T-helper 17 cell (primary cell): ENCODE data around the gene PCSK2. TPM values are rescaled to one million over a fixed set of nuclear protein-coding genes. Genes with fewer than 3 reads are reported as not detected.

Experiments used
- ATAC-seq: fragments of 150-1000 bp; cut with Tn5 transposase; 2 replicates; pipeline ENCODE4 v1.10.0; 2021; ENCODE audit warnings: mild to moderate bottlenecking, moderate library complexity
- DNase-seq, 3 donors: peaks; one replicate each; pipeline versions ENCODE4 v3.0.0 to v3.0.0-alpha.2; 2020 to 2021
- H3K9me3 ChIP-seq: one replicate; pipeline ENCODE4 v1.7.0; 2013; ENCODE audit warnings: low read length, mild to moderate bottlenecking; ENCODE audit not compliant: control insufficient read depth, poor library complexity, severe bottlenecking
- H3K27ac Mint-ChIP-seq: one replicate; pipeline ENCODE4 v1.8.0; 2022; ENCODE audit warnings: mild to moderate bottlenecking, moderate library complexity, mixed read lengths
- H3K27me3 Mint-ChIP-seq: one replicate; pipeline ENCODE4 v1.8.0; 2022; ENCODE audit warnings: mixed read lengths
- H3K36me3 Mint-ChIP-seq: one replicate; pipeline ENCODE4 v1.8.0; 2022; ENCODE audit warnings: low read depth, mixed read lengths
- H3K4me1 Mint-ChIP-seq: one replicate; pipeline ENCODE4 v1.8.0; 2022; ENCODE audit warnings: mild to moderate bottlenecking, mixed read lengths
- H3K4me3 Mint-ChIP-seq: one replicate; pipeline ENCODE4 v1.8.0; 2022; ENCODE audit warnings: mild to moderate bottlenecking, moderate library complexity, mixed read lengths
- total RNA-seq, 4 donors: library from RNA in 2 of 4; stranded (reverse) in 2 of 4; gene quantifications; one replicate each; pipeline ENCODE4 v1.2.3 and lab custom pipeline; 2022 to 2026

Gene PCSK2
- total RNA-seq, 2 donors from 2014 or later, result not detected

GRCh38 chr20:17437251-17437650 lies 210.4 kb downstream of the PCSK2 start:
- H3K9me3 ChIP-seq, result no peaks in the 10 kb centered on the region
- Mint-ChIP-seq H3K27me3 (peaks cover 32% of the 10 kb centered on the region), H3K4me1 (peaks cover 3% of the 10 kb centered on the region), H3K27ac (no peak overlapping the region), H3K4me3 (no peak overlapping the region), H3K36me3 (no peaks in the 10 kb centered on the region)
- no peak for ATAC-seq
- DNase-seq, result no peak

GRCh38 chr20:17438436-17439039 lies 211.7 kb downstream of the PCSK2 start:
- peaks cover 34% of the 10 kb centered on the region for H3K27me3 Mint-ChIP-seq
- H3K9me3 ChIP-seq, result no peaks in the 10 kb centered on the region
- no peaks in the 10 kb centered on the region for H3K36me3 Mint-ChIP-seq
- no peaks in the 10 kb centered on the region for H3K4me1 Mint-ChIP-seq
- H3K27ac Mint-ChIP-seq, result no peak overlapping the region
- no peak overlapping the region for H3K4me3 Mint-ChIP-seq
- DNase-seq (no peak), ATAC-seq (no peak)

GRCh38 chr20:17439616-17440296 lies 212.9 kb downstream of the PCSK2 start:
- ATAC-seq (no peak), DNase-seq (no peak)
- H3K27me3 Mint-ChIP-seq, result peaks cover 41% of the 10 kb centered on the region
- H3K36me3 Mint-ChIP-seq, result no peaks in the 10 kb centered on the region
- H3K4me3 Mint-ChIP-seq, result no peak overlapping the region
- no peaks in the 10 kb centered on the region for H3K9me3 ChIP-seq
- no peak overlapping the region for H3K27ac Mint-ChIP-seq
- no peaks in the 10 kb centered on the region for H3K4me1 Mint-ChIP-seq

GRCh38 chr20:17441745-17442144 lies 214.9 kb downstream of the PCSK2 start:
- Mint-ChIP-seq H3K27me3 (peaks cover 40% of the 10 kb centered on the region), H3K27ac (no peak overlapping the region), H3K4me1 (no peaks in the 10 kb centered on the region), H3K4me3 (no peak overlapping the region), H3K36me3 (no peaks in the 10 kb centered on the region)
- ATAC-seq (no peak), DNase-seq (no peak)
- H3K9me3 ChIP-seq, result no peaks in the 10 kb centered on the region

GRCh38 chr20:17442588-17442987 lies 215.7 kb downstream of the PCSK2 start:
- no peaks in the 10 kb centered on the region for H3K9me3 ChIP-seq
- H3K27me3 Mint-ChIP-seq, result peaks cover 40% of the 10 kb centered on the region
- H3K4me3 Mint-ChIP-seq, result no peak overlapping the region
- no peak overlapping the region for H3K27ac Mint-ChIP-seq
- H3K4me1 Mint-ChIP-seq, result no peaks in the 10 kb centered on the region
- DNase-seq, result no peak
- ATAC-seq, result no peak
- H3K36me3 Mint-ChIP-seq, result no peaks in the 10 kb centered on the region

GRCh38 chr20:17443131-17443858 lies 216.5 kb downstream of the PCSK2 start:
- peaks cover 40% of the 10 kb centered on the region for H3K27me3 Mint-ChIP-seq
- no peaks in the 10 kb centered on the region for H3K36me3 Mint-ChIP-seq
- ATAC-seq, result no peak
- H3K4me1 Mint-ChIP-seq, result no peaks in the 10 kb centered on the region
- no peak overlapping the region for H3K27ac Mint-ChIP-seq
- no peaks in the 10 kb centered on the region for H3K9me3 ChIP-seq
- no peak for DNase-seq
- no peak overlapping the region for H3K4me3 Mint-ChIP-seq

- Mint-ChIP-seq H3K27me3 (peaks cover 37% of the 10 kb centered on the region), H3K4me3 (no peak overlapping the region), H3K27ac (no peak overlapping the region), H3K4me1 (no peaks in the 10 kb centered on the region), H3K36me3 (no peaks in the 10 kb centered on the region)
- ATAC-seq (no peak), DNase-seq (no peak)
- no peaks in the 10 kb centered on the region for H3K9me3 ChIP-seq
Observed at GRCh38 chr20:17444091-17444490, 217.3 kb downstream of the PCSK2 start.

- ATAC-seq, result no peak
- no peaks in the 10 kb centered on the region for H3K9me3 ChIP-seq
- no peak overlapping the region for H3K27ac Mint-ChIP-seq
- H3K36me3 Mint-ChIP-seq, result no peaks in the 10 kb centered on the region
- no peaks in the 10 kb centered on the region for H3K4me1 Mint-ChIP-seq
- H3K27me3 Mint-ChIP-seq, result peaks cover 29% of the 10 kb centered on the region
- DNase-seq, result no peak
- H3K4me3 Mint-ChIP-seq, result no peak overlapping the region
Observed at GRCh38 chr20:17445543-17445942, 218.7 kb downstream of the PCSK2 start.

- Mint-ChIP-seq H3K4me1 (no peaks in the 10 kb centered on the region), H3K27me3 (peaks cover 33% of the 10 kb centered on the region), H3K4me3 (no peak overlapping the region), H3K27ac (no peak overlapping the region), H3K36me3 (no peaks in the 10 kb centered on the region)
- DNase-seq (no peak), ATAC-seq (no peak)
- H3K9me3 ChIP-seq, result no peaks in the 10 kb centered on the region
Observed at GRCh38 chr20:17446171-17446570, 219.3 kb downstream of the PCSK2 start.

GRCh38 chr20:17448071-17448470 lies 221.2 kb downstream of the PCSK2 start:
- no peaks in the 10 kb centered on the region for H3K4me1 Mint-ChIP-seq
- no peak overlapping the region for H3K4me3 Mint-ChIP-seq
- H3K36me3 Mint-ChIP-seq, result peaks cover 3% of the 10 kb centered on the region
- DNase-seq (no peak), ATAC-seq (no peak)
- no peak overlapping the region for H3K27ac Mint-ChIP-seq
- no peaks in the 10 kb centered on the region for H3K9me3 ChIP-seq
- H3K27me3 Mint-ChIP-seq, result peaks cover 42% of the 10 kb centered on the region

GRCh38 chr20:17449031-17449430 lies 222.2 kb downstream of the PCSK2 start:
- no peaks in the 10 kb centered on the region for H3K9me3 ChIP-seq
- Mint-ChIP-seq H3K4me1 (no peaks in the 10 kb centered on the region), H3K27ac (no peak overlapping the region)

GRCh38 chr20:17452441-17452840 lies 225.6 kb downstream of the PCSK2 start:
- no peaks in the 10 kb centered on the region for H3K9me3 ChIP-seq
- no peak for ATAC-seq
- no peak overlapping the region for H3K4me3 Mint-ChIP-seq
- H3K27ac Mint-ChIP-seq, result no peak overlapping the region
- peaks cover 3% of the 10 kb centered on the region for H3K36me3 Mint-ChIP-seq
- H3K27me3 Mint-ChIP-seq, result peaks cover 59% of the 10 kb centered on the region
- no peaks in the 10 kb centered on the region for H3K4me1 Mint-ChIP-seq
- DNase-seq, result no peak

More at GRCh38 chr20:17449031-17449430, 222.2 kb downstream of the PCSK2 start:
- peaks cover 3% of the 10 kb centered on the region for H3K36me3 Mint-ChIP-seq
- H3K4me3 Mint-ChIP-seq, result no peak overlapping the region
- ATAC-seq (no peak), DNase-seq (no peak)
- peaks cover 40% of the 10 kb centered on the region for H3K27me3 Mint-ChIP-seq

- ATAC-seq (no peak), DNase-seq (no peak)
- peaks cover 3% of the 10 kb centered on the region for H3K36me3 Mint-ChIP-seq
- no peaks in the 10 kb centered on the region for H3K9me3 ChIP-seq
- no peak overlapping the region for H3K4me3 Mint-ChIP-seq
- H3K27ac Mint-ChIP-seq, result no peak overlapping the region
- H3K27me3 Mint-ChIP-seq, result peaks cover 59% of the 10 kb centered on the region
- no peaks in the 10 kb centered on the region for H3K4me1 Mint-ChIP-seq
Observed at GRCh38 chr20:17453592-17453991, 226.8 kb downstream of the PCSK2 start.
